GM12873 (cell line): ENCODE data around the gene MYOCOS.

Experiments
- TF ChIP-seq, protein P1 (sequence below): IDR thresholded peaks from 2 replicates; pipeline ENCODE4 v1.5.1; 2012; ENCODE audit warnings: low read depth, mild to moderate bottlenecking, moderate library complexity, low read length, control low read depth; ENCODE audit not compliant: insufficient read depth; ENCODE audit errors: missing control alignments

Gene MYOCOS

DNA sequence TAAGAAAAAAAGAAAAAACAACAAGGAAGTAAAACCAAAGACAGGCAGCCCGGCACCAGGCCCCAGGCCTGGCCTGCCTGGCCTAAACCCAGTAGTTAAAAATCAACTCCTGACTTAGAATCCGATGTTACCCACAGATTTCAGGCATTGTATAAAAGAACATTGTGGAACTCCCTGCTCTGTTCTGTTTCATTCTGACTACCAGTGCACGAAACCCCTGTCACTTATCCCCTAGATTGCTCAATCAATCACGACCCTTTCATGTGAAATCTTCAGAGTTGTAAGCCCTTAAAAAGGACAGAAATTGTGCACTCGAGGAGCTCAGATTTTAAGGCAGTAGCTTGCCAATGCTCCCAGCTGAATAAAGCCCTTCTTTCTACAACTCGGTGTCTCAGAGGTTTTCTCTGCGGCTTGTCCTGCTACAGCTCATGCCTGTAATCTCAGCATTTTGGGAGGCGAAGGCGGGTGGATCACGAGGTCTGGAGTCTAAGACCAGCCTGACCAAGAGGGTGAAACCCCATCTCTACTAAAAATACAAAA is 15.6 kb upstream of the MYOCOS start:
- TF ChIP-seq, protein P1, sequence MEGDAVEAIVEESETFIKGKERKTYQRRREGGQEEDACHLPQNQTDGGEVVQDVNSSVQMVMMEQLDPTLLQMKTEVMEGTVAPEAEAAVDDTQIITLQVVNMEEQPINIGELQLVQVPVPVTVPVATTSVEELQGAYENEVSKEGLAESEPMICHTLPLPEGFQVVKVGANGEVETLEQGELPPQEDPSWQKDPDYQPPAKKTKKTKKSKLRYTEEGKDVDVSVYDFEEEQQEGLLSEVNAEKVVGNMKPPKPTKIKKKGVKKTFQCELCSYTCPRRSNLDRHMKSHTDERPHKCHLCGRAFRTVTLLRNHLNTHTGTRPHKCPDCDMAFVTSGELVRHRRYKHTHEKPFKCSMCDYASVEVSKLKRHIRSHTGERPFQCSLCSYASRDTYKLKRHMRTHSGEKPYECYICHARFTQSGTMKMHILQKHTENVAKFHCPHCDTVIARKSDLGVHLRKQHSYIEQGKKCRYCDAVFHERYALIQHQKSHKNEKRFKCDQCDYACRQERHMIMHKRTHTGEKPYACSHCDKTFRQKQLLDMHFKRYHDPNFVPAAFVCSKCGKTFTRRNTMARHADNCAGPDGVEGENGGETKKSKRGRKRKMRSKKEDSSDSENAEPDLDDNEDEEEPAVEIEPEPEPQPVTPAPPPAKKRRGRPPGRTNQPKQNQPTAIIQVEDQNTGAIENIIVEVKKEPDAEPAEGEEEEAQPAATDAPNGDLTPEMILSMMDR, result no peak

DNA sequence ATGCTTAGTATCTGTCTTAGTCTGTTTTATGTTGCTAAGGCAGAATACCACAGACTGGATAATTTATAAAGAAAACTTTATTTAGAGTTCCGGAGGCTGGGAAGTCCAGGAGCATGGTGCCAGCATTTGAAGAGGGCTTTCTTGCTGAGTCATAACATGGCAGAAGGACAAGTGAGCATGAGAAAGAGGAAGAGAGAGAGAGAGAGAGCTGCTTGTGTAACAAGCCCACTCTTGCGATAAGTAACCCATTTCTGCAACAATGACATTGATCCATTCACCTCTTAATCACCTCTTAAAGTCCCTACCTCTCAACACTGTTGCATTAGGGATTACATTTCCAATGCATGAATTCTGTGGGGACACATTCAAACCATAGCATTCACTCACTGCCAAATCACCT is 11.7 kb upstream of the MYOCOS start:
- TF ChIP-seq, protein P1, result no peak

GRCh38 chr1:171611306-171611705 is 10.7 kb upstream of the MYOCOS start:
- TF ChIP-seq, protein P1, result no peak

- TF ChIP-seq, protein P1, result no peak
Measured at GRCh38 chr1:171613282-171613681, 8.8 kb upstream of the MYOCOS start.

DNA sequence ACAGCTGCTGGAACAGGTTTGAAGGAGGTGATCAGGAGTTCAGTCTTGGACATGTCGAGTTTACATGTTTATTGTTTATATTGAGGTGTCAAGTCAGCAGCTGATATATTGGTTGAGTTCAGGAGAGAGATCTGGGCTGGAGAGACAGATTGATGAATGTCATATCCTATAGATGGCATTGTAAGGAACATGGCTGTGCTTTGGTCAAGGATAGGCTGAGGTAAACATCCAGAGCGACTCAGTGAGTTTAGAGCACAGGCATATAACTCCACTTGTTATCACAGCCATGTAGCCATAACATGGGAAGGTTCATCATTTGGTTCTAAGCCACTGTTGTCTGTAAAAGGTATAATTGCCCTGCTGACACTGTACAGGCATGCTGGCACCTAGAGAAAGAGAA is 5.5 kb upstream of the MYOCOS start:
- TF ChIP-seq, protein P1, result no peak

DNA sequence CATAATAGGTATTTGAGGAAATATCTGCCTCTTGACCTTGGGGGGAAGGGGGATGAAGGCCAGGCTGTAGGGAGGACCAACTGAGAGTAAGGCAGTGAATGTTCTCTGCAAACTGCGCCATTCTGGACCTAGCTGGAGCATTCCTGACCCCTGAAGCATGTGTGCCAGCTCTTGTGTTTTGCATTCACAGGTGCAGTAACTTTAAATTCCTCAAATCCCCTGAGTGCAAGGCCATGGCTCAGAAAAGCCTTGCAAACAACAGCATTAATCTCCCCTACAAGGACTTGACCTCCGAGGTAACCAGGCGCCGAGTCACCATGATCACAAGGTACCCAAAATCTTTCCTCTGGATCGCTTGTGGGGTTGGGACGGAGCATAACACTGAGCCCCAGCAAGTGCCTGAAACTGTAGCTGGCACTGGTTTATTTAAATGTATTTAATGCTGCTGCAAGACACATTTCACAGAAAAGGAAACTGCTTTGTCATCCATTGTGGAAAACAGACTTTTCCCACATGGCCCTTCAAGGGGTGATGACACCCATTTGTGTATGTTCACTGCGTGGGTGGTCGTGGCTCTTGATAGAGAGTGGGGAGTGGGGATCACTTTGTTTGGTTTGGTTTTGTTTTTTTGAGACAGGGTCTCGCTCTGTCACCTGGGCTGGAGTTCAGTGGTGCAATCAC is 1.7 kb downstream of the MYOCOS start:
- TF ChIP-seq, protein P1, result no peak

- TF ChIP-seq, protein P1, result no peak
Measured at GRCh38 chr1:171625225-171625624, 3.2 kb downstream of the MYOCOS start.
